ENCODE data around the gene NELL2. TPM values are rescaled to one million over a fixed set of nuclear protein-coding genes. Genes with fewer than 3 reads are reported as not detected.

NELL2 gene
- polyA plus RNA-seq, 3 donors: 0.09 to 0.98 (median 0.39) TPM

- Mint-ChIP-seq H3K4me1 (no peaks in the 10 kb centered on the region), H3K36me3 (no peaks in the 10 kb centered on the region), H3K4me3 (no peak overlapping the region), H3K27ac (no peak overlapping the region), H3K27me3 (ENCODE audit: low read depth in 3 of 3) (peaks cover 0 to 2% (median 0%) of the 10 kb centered on the region in 3 donors), H3K9me3 (peaks cover 0 to 5% (median 0%) of the 10 kb centered on the region in 7 donors)
- no peak overlapping the region for H3K9ac ChIP-seq (ENCODE audit: insufficient read depth, low read length, poor library complexity, severe bottlenecking)
- H4K20me1 ChIP-seq (ENCODE audit: insufficient read depth, low read length): no peaks in the 10 kb centered on the region
- DNase-seq: no peak
- no peak overlapping the region for H3K27ac ChIP-seq (ENCODE audit: low read depth in 1 of 2, low read length in 2 of 2)
- H2AFZ ChIP-seq (ENCODE audit: insufficient read depth, low read depth, low read length, poor library complexity, severe bottlenecking): no peak overlapping the region
- H3K9me3 ChIP-seq (replicated peaks in 1 of 2; ENCODE audit: control insufficient read depth in 1 of 2, insufficient read depth in 1 of 2, low read length in 2 of 2): no peaks in the 10 kb centered on the region
- no peak for TF ChIP-seq CTCF (IDR thresholded peaks at IDR 0.05)
- no peaks in the 10 kb centered on the region for H3K79me2 ChIP-seq (ENCODE audit: insufficient read depth, low read length)
- no peaks in the 10 kb centered on the region for H3K4me1 ChIP-seq (ENCODE audit: control insufficient read depth in 1 of 2, insufficient read depth in 2 of 2, low read length in 2 of 2)
- no peak overlapping the region for H3K4me3 ChIP-seq (replicated peaks in 1 of 3; ENCODE audit: low read depth in 2 of 3, low read length in 3 of 3)
- no peaks in the 10 kb centered on the region for H3K27me3 ChIP-seq (ENCODE audit: control insufficient read depth in 2 of 2, insufficient read depth in 2 of 2, low read length in 2 of 2)
- H3K4me2 ChIP-seq (replicated peaks; ENCODE audit: extremely low read depth, low read length, poor library complexity, severe bottlenecking): no peak overlapping the region
- H3K36me3 ChIP-seq (replicated peaks in 1 of 2; ENCODE audit: control insufficient read depth in 1 of 2, insufficient read depth in 2 of 2, low read length in 2 of 2): no peaks in the 10 kb centered on the region
- intact Hi-C loops (cut with micrococcal nuclease): no loop called here
These were observed 338.8 kb downstream of the NELL2 start for GRCh38 chr12:44537354-44537753.

GRCh38 chr12:44532940-44533339, 343.2 kb downstream of the NELL2 start:
- Histone ChIP-seq H3K36me3 (replicated peaks in 1 of 2; ENCODE audit: control insufficient read depth in 1 of 2, insufficient read depth in 2 of 2, low read length in 2 of 2) (no peaks in the 10 kb centered on the region), H3K9ac (ENCODE audit: insufficient read depth, low read length, poor library complexity, severe bottlenecking) (no peak overlapping the region), H4K20me1 (ENCODE audit: insufficient read depth, low read length) (no peaks in the 10 kb centered on the region), H3K4me3 (replicated peaks in 1 of 3; ENCODE audit: low read depth in 2 of 3, low read length in 3 of 3) (no peak overlapping the region), H3K27me3 (ENCODE audit: control insufficient read depth in 2 of 2, insufficient read depth in 2 of 2, low read length in 2 of 2) (no peaks in the 10 kb centered on the region), H3K27ac (ENCODE audit: low read depth in 1 of 2, low read length in 2 of 2) (no peak overlapping the region), H3K9me3 (replicated peaks in 1 of 2; ENCODE audit: control insufficient read depth in 1 of 2, insufficient read depth in 1 of 2, low read length in 2 of 2) (no peaks in the 10 kb centered on the region), H3K79me2 (ENCODE audit: insufficient read depth, low read length) (no peaks in the 10 kb centered on the region), H2AFZ (ENCODE audit: insufficient read depth, low read depth, low read length, poor library complexity, severe bottlenecking) (no peak overlapping the region), H3K4me2 (replicated peaks; ENCODE audit: extremely low read depth, low read length, poor library complexity, severe bottlenecking) (no peak overlapping the region), H3K4me1 (ENCODE audit: control insufficient read depth in 1 of 2, insufficient read depth in 2 of 2, low read length in 2 of 2) (no peaks in the 10 kb centered on the region)
- no CpG with 5 or more reads among the region's 1 CpG for WGBS (ENCODE audit: insufficient coverage)
- H3K9me3 Mint-ChIP-seq: no peaks in the 10 kb centered on the region
- intact Hi-C loops (cut with micrococcal nuclease): no loop called here
- no peak for TF ChIP-seq CTCF (IDR thresholded peaks at IDR 0.05)
- no peaks in the 10 kb centered on the region for H3K4me1 Mint-ChIP-seq
- no peaks in the 10 kb centered on the region for H3K27me3 Mint-ChIP-seq (ENCODE audit: low read depth in 3 of 3)
- H3K4me3 Mint-ChIP-seq: no peak overlapping the region
- DNase-seq: no peak
- H3K36me3 Mint-ChIP-seq: no peaks in the 10 kb centered on the region
- no peak overlapping the region for H3K27ac Mint-ChIP-seq

All from CD14-positive monocyte (primary cell).